ENCODE measurements around the gene TRIM10. TPM values are rescaled to one million over a fixed set of nuclear protein-coding genes. Genes with fewer than 3 reads are reported as not detected.
"Not testable (repeated sequence)": the region's sequence is repeated elsewhere in the genome, so short reads cannot be mapped to it uniquely, and the experiment has no call there.

Gene TRIM10
- total RNA-seq, 2 donors from 2014 or later, result 0.39 TPM; not detected in 1

GRCh38 chr6:30167101-30167500 is 6.1 kb upstream of the TRIM10 start:
- ATAC-seq (replicated peaks in 1 of 2) (peak; percentile 60 to 64), DNase-seq (peak; percentile 41 to 45)
- H3K4me3 Mint-ChIP-seq, result peak overlapping the region; percentile 31 to 45
- H3K9me3 Mint-ChIP-seq, result no peaks in the 10 kb centered on the region
- H3K27ac Mint-ChIP-seq, result peak overlapping the region; percentile 24
- peaks cover 65% of the 10 kb centered on the region for H3K27me3 Mint-ChIP-seq (ENCODE audit: low read depth)
- peaks cover 54% of the 10 kb centered on the region for H3K4me1 Mint-ChIP-seq (ENCODE audit: low read depth)
- no peaks in the 10 kb centered on the region for H3K36me3 Mint-ChIP-seq (ENCODE audit: insufficient read depth in 2 of 2)

- H3K27ac Mint-ChIP-seq; DNase-seq; H3K36me3 Mint-ChIP-seq (ENCODE audit: insufficient read depth in 2 of 2); ATAC-seq (replicated peaks in 1 of 2); H3K4me3 Mint-ChIP-seq; H3K9me3 Mint-ChIP-seq: not testable (repeated sequence)
- peaks cover 53% of the 10 kb centered on the region for H3K27me3 Mint-ChIP-seq (ENCODE audit: low read depth)
- peaks cover 52% of the 10 kb centered on the region for H3K4me1 Mint-ChIP-seq (ENCODE audit: low read depth)
Measured at GRCh38 chr6:30165238-30165637, 4.2 kb upstream of the TRIM10 start.

GRCh38 chr6:30164714-30165113 is 3.7 kb upstream of the TRIM10 start:
- Mint-ChIP-seq H3K27ac (no peak overlapping the region), H3K4me3 (no peak overlapping the region), H3K27me3 (ENCODE audit: low read depth) (peaks cover 53% of the 10 kb centered on the region), H3K4me1 (ENCODE audit: low read depth) (peaks cover 52% of the 10 kb centered on the region), H3K9me3 (no peaks in the 10 kb centered on the region), H3K36me3 (ENCODE audit: insufficient read depth in 2 of 2) (no peaks in the 10 kb centered on the region)
- ATAC-seq (replicated peaks in 1 of 2), result no peak
- no peak for DNase-seq

- Mint-ChIP-seq H3K36me3 (ENCODE audit: insufficient read depth in 2 of 2) (no peaks in the 10 kb centered on the region), H3K4me3 (peak overlapping the region in 1 of 2 donors; percentile 52), H3K27me3 (ENCODE audit: low read depth) (peaks cover 50% of the 10 kb centered on the region), H3K27ac (no peak overlapping the region), H3K4me1 (ENCODE audit: low read depth) (peaks cover 55% of the 10 kb centered on the region), H3K9me3 (no peaks in the 10 kb centered on the region)
- ATAC-seq (replicated peaks in 1 of 2), result no peak
- DNase-seq, result no peak
Measured at GRCh38 chr6:30163918-30164654, 3.1 kb upstream of the TRIM10 start.

GRCh38 chr6:30163090-30163917 is 2.3 kb upstream of the TRIM10 start, which contains the start of gene TRIM15:
TSS of gene TRIM15 (plus strand) at chr6:30163546. CDS start at chr6:30163685, 139 bp downstream.
- Mint-ChIP-seq H3K27me3 (ENCODE audit: low read depth) (peaks cover 42% of the 10 kb centered on the region), H3K4me3 (peak within 1 kb of the TSS; percentile 52 to 69), H3K9me3 (no peaks in the 10 kb centered on the region), H3K4me1 (ENCODE audit: low read depth) (peaks cover 62% of the 10 kb centered on the region), H3K36me3 (ENCODE audit: insufficient read depth in 2 of 2) (no peaks in the 10 kb centered on the region), H3K27ac (no peak within 1 kb of the TSS)
- ATAC-seq (replicated peaks in 1 of 2) (peak; percentile 67 to 70), DNase-seq (peak; percentile 77 to 78)

- DNase-seq, result no peak
- ATAC-seq (replicated peaks in 1 of 2), result no peak
- Mint-ChIP-seq H3K36me3 (ENCODE audit: insufficient read depth in 2 of 2) (no peaks in the 10 kb centered on the region), H3K27me3 (ENCODE audit: low read depth) (peaks cover 35% of the 10 kb centered on the region), H3K9me3 (no peaks in the 10 kb centered on the region), H3K4me3 (peak overlapping the region; percentile 52 to 69), H3K27ac (no peak overlapping the region), H3K4me1 (ENCODE audit: low read depth) (peaks cover 58% of the 10 kb centered on the region)
Measured at GRCh38 chr6:30162265-30163089, 1.5 kb upstream of the TRIM10 start.

GRCh38 chr6:30160008-30160784 is 815 bp downstream of the TRIM10 start:
- H3K27me3 Mint-ChIP-seq (ENCODE audit: low read depth), result peaks cover 30% of the 10 kb centered on the region

GRCh38 chr6:30158475-30159040 is 2.5 kb downstream of the TRIM10 start:
- ATAC-seq (replicated peaks in 1 of 2) (peak; percentile 92 to 97), DNase-seq (peak; percentile 38 to 47)
- Mint-ChIP-seq H3K4me3 (peak overlapping the region; percentile 15 to 42), H3K27ac (no peak overlapping the region), H3K36me3 (ENCODE audit: insufficient read depth in 2 of 2) (no peaks in the 10 kb centered on the region), H3K4me1 (ENCODE audit: low read depth) (peaks cover 35% of the 10 kb centered on the region), H3K9me3 (no peaks in the 10 kb centered on the region), H3K27me3 (ENCODE audit: low read depth) (peaks cover 29% of the 10 kb centered on the region)

More at GRCh38 chr6:30160008-30160784, 815 bp downstream of the TRIM10 start:
- no peak for DNase-seq
- H3K36me3 Mint-ChIP-seq (ENCODE audit: insufficient read depth in 2 of 2), result no peaks in the 10 kb centered on the region
- H3K27ac Mint-ChIP-seq, result no peak overlapping the region
- H3K4me3 Mint-ChIP-seq, result no peak overlapping the region
- H3K4me1 Mint-ChIP-seq (ENCODE audit: low read depth), result peaks cover 50% of the 10 kb centered on the region
- no peaks in the 10 kb centered on the region for H3K9me3 Mint-ChIP-seq
- ATAC-seq (replicated peaks in 1 of 2), result no peak

GRCh38 chr6:30157999-30158398 is 3.0 kb downstream of the TRIM10 start:
- H3K27me3 Mint-ChIP-seq (ENCODE audit: low read depth), result peaks cover 29% of the 10 kb centered on the region
- H3K4me3 Mint-ChIP-seq, result peak overlapping the region; percentile 15 to 20
- ATAC-seq (replicated peaks in 1 of 2), result no peak
- peaks cover 29% of the 10 kb centered on the region for H3K4me1 Mint-ChIP-seq (ENCODE audit: low read depth)
- H3K9me3 Mint-ChIP-seq, result no peaks in the 10 kb centered on the region
- DNase-seq, result no peak
- no peaks in the 10 kb centered on the region for H3K36me3 Mint-ChIP-seq (ENCODE audit: insufficient read depth in 2 of 2)
- no peak overlapping the region for H3K27ac Mint-ChIP-seq

- ATAC-seq (replicated peaks in 1 of 2) (no peak), DNase-seq (no peak)
- Mint-ChIP-seq H3K27me3 (ENCODE audit: low read depth) (peaks cover 29% of the 10 kb centered on the region), H3K36me3 (ENCODE audit: insufficient read depth in 2 of 2) (no peaks in the 10 kb centered on the region), H3K4me1 (ENCODE audit: low read depth) (peaks cover 28% of the 10 kb centered on the region), H3K9me3 (no peaks in the 10 kb centered on the region), H3K27ac (no peak overlapping the region), H3K4me3 (no peak overlapping the region)
Measured at GRCh38 chr6:30157581-30157980, 3.4 kb downstream of the TRIM10 start.

GRCh38 chr6:30156774-30157173 is 4.2 kb downstream of the TRIM10 start:
- Mint-ChIP-seq H3K9me3 (no peaks in the 10 kb centered on the region), H3K4me1 (ENCODE audit: low read depth) (peaks cover 20% of the 10 kb centered on the region), H3K36me3 (ENCODE audit: insufficient read depth in 2 of 2) (no peaks in the 10 kb centered on the region), H3K4me3 (no peak overlapping the region), H3K27ac (no peak overlapping the region), H3K27me3 (ENCODE audit: low read depth) (peaks cover 29% of the 10 kb centered on the region)
- DNase-seq, result no peak
- no peak for ATAC-seq (replicated peaks in 1 of 2)

GRCh38 chr6:30156262-30156599 is 4.8 kb downstream of the TRIM10 start:
- Mint-ChIP-seq H3K4me3 (no peak overlapping the region), H3K27ac (no peak overlapping the region), H3K9me3 (no peaks in the 10 kb centered on the region), H3K36me3 (ENCODE audit: insufficient read depth in 2 of 2) (no peaks in the 10 kb centered on the region), H3K4me1 (ENCODE audit: low read depth) (peaks cover 24% of the 10 kb centered on the region), H3K27me3 (ENCODE audit: low read depth) (peaks cover 29% of the 10 kb centered on the region)
- no peak for ATAC-seq (replicated peaks in 1 of 2)
- no peak for DNase-seq
